Spleen (tissue), 7 donors: ENCODE results near the gene GRM3.

ENCODE experiments used
- POLR2A ChIP-seq, 3 donors: fragments of 450-650 bp; IDR thresholded peaks; one replicate each; pipeline ENCODE4 v1.5.1; 2017; ENCODE audit warnings: antibody characterized with exemption in 3 of 3, mild to moderate bottlenecking in 1 of 3
- TF ChIP-seq, protein P1 (sequence below), 11 experiments: fragments of 200-600 bp in 7 of 11; fragments of 450-650 bp in 4 of 11; sonication (generic) in 4 of 11; IDR thresholded peaks in 8 of 11; conservative IDR thresholded peaks in 3 of 11; 1 replicate in 7 of 11; 2 replicates in 4 of 11; pipeline versions ENCODE4 v1.4.0 to v1.8.0; 2016 to 2021; ENCODE audit warnings: antibody characterized with exemption in 11 of 11, inconsistent platforms in 4 of 11, mild to moderate bottlenecking in 1 of 11
- donor health status: DM: no; HTN: no; CAD: no; lungs with moderate emphysema.
- donor health status: DM: no; HTN: no; CAD: no.
- donor health status: DM: no; HTN: no; CAD: no.

DNA sequence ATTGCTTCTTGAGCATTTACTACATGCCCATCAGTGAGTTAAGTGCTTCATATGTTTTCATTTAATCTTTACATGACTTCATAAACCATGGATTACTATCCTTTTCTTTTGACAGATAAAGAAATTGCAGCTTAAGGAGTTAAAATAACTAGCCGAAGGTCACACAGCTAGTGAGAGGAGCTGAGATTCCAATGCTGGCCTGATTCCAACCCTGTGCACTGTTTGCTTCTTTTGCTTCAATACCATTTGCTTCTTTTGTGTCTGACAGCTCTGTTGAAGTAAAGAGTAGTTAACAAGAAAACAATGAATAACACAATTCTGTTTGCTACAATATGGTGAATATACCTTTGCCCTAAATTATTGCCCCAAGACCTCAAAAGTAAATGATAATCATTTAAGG lies 132.4 kb downstream of the GRM3 start:
- no peak for TF ChIP-seq POLR2A (IDR thresholded peaks at IDR 0.05)
- TF ChIP-seq, protein P1, sequence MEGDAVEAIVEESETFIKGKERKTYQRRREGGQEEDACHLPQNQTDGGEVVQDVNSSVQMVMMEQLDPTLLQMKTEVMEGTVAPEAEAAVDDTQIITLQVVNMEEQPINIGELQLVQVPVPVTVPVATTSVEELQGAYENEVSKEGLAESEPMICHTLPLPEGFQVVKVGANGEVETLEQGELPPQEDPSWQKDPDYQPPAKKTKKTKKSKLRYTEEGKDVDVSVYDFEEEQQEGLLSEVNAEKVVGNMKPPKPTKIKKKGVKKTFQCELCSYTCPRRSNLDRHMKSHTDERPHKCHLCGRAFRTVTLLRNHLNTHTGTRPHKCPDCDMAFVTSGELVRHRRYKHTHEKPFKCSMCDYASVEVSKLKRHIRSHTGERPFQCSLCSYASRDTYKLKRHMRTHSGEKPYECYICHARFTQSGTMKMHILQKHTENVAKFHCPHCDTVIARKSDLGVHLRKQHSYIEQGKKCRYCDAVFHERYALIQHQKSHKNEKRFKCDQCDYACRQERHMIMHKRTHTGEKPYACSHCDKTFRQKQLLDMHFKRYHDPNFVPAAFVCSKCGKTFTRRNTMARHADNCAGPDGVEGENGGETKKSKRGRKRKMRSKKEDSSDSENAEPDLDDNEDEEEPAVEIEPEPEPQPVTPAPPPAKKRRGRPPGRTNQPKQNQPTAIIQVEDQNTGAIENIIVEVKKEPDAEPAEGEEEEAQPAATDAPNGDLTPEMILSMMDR (IDR thresholded peaks at IDR 0.05 in 8 of 11, conservative IDR thresholded peaks at IDR 0.05 in 3 of 11) = no peak
